ENCODE measurements around the gene NKD1.

DNA sequence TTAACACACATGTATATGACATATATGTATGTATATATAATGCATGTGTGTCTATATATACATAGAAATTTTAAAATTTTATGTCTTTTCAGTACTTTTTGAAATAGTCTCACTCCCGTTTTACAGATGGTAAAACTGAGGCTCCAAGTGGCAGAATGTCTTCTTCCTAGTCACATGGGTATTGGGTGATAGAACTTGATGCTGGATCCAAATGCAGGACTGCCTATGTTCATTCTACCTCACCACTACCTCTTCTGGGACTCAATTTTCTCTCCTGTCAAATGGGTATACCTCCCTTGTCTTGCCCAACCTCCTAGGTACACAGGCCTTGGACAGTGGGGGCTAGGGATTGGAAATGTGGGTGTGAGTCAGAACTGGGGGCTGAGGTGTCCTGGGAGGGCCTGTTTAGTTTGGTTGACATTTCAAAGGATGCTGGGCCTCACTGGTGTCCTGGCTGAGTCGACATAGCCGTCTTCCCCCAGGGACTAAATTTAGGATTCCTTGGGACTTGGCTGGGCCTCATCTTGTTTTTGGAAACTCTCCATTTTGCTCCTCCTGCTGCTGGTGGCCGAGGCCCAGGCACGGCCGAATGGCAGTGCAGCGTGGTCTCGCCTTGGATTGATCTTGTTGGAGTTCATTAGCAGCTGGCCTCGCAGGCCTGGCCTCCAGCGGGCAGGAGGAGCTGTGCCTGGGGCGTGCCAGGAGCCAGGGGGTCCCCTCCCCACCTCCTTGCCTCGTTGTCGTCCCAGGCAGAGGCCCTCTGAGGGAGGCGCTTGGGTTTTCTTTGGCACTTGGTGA, 25.9 kb downstream of the NKD1 start:
- TF ChIP-seq, protein P1, sequence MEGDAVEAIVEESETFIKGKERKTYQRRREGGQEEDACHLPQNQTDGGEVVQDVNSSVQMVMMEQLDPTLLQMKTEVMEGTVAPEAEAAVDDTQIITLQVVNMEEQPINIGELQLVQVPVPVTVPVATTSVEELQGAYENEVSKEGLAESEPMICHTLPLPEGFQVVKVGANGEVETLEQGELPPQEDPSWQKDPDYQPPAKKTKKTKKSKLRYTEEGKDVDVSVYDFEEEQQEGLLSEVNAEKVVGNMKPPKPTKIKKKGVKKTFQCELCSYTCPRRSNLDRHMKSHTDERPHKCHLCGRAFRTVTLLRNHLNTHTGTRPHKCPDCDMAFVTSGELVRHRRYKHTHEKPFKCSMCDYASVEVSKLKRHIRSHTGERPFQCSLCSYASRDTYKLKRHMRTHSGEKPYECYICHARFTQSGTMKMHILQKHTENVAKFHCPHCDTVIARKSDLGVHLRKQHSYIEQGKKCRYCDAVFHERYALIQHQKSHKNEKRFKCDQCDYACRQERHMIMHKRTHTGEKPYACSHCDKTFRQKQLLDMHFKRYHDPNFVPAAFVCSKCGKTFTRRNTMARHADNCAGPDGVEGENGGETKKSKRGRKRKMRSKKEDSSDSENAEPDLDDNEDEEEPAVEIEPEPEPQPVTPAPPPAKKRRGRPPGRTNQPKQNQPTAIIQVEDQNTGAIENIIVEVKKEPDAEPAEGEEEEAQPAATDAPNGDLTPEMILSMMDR (IDR thresholded peaks at IDR 0.05 in 2 of 3, conservative IDR thresholded peaks at IDR 0.05 in 1 of 3; ENCODE audit: borderline replicate concordance in 1 of 3, insufficient read depth in 1 of 3, low read depth in 2 of 3, low read length in 2 of 3): no peak
- TF ChIP-seq POLR2A (IDR thresholded peaks at IDR 0.05; ENCODE audit: borderline replicate concordance, extremely low read depth, insufficient read depth, insufficient read length) (no peak), CEBPB (IDR thresholded peaks at IDR 0.05; ENCODE audit: low read depth) (no peak)
